22Rv1 (cell line): ENCODE results near the gene FOXP4.

Source experiments
- CTCF ChIP-seq: fragments of 450-650 bp; IDR thresholded peaks from 2 replicates; pipeline ENCODE4 v1.5.1; 2017; ENCODE audit warnings: mild to moderate bottlenecking
- ZFX ChIP-seq: fragments of 450-650 bp; IDR thresholded peaks from 2 replicates; pipeline ENCODE4 v1.6.1; 2017; ENCODE audit warnings: antibody characterized with exemption, borderline replicate concordance

GRCh38 chr6:41505122-41506049 lies 40.8 kb upstream of the FOXP4 start:
- TF ChIP-seq CTCF (no peak), ZFX (no peak)
